ENCODE results near the gene CX3CL1. TPM values are rescaled to one million over a fixed set of nuclear protein-coding genes. Genes with fewer than 3 reads are reported as not detected.
"Not testable (repeated sequence)": the region's sequence is repeated elsewhere in the genome, so short reads cannot be mapped to it uniquely, and the experiment has no call there.

The CX3CL1 gene
- total RNA-seq, 1 donor from 2014 or later = 4.2 TPM

DNA sequence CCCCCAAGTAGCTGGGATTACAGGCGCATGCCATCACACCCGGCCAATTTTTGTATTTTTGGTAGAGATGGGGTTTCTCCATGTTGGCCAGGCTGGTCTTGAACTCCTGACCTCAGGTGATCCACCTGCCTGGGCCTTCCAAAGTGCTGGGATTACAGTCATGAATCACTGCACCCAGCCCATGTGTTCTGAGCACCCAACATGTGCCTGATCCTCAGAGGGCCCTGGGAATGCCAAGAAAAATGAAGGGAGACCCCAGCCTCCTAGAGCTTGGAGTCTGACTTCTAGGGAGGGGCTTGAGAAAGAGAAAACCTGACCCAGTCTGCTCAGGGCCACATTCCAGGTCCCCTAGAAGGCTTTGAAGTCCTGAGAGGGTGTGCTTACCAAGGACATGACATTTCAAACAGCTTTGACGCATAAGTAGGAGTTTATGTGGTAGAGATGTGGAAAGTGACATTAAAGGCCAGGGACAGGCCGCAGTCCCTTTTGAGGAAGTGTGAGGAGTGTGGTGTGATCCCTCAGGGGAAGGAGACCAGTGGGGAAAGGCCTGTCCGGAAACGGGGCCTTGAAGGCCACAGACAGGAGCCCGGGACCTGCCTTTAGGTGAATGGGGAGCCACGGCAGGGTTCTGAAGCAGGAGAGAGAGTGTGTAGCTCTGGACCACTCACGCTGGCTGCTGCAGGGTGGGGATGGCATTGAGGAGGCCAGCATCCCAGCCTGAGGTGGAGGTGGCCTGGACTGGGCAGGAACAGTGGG lies 14.8 kb upstream of the CX3CL1 start:
- DNase-seq = no peak

- DNase-seq = no peak
Observed at GRCh38 chr16:57358086-57358420, 14.2 kb upstream of the CX3CL1 start.

DNA sequence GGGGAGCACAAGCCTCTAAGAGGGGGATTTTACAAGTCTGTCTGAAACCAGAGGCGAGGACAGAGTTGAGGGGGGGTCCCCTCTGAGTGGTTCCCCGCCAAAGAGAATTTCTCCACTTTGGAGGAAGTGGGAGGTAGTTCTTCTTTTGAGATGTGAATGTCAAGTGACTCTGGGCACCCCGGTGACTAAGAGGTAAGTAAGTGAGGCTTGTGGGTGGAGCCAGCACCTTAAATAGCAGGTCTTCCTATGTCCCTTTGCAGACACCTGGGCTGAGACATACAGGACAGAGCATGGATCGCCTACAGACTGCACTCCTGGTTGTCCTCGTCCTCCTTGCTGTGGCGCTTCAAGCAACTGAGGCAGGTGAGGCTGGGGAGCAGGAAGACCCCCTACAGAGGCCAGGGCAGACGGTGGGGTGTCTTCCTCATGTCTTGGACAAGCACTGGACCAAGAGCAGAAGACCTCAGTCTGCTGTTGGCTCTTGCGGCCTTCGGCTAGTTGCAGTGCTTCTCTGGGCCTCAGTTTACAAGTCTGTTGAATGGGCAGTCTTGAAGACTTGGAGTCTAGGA lies 13.7 kb upstream of the CX3CL1 start, which contains the start of gene CCL22:
CCL22 (plus strand) TSS at position 257 of the 569 bp plus-strand sequence; CDS start at position 291, 34 bp downstream.
- DNase-seq = no peak

DNA sequence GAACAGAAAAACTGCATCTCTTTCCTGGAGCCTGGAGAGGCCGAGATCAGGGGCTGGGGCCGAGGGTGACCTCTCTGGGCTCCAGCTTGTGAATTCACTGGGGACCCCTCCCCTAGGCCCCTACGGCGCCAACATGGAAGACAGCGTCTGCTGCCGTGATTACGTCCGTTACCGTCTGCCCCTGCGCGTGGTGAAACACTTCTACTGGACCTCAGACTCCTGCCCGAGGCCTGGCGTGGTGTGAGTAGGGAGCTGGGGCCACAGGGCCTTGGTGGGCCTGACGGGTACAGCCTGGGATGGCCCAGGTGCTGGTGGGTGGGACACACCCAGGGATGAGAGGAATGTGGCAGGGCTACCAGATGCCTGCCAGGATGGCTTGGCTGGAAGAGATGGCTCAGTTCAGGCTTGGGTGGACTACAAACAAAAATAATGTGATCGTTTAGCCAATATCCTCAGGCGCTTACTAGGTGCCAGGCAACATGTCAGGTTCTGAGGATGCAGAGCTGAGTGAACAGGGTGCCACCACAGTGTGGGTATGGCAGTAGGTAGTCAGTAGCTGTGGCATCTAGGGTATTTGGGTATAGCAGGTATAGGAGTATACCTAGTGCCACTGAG lies 11.9 kb upstream of the CX3CL1 start:
- no peak for DNase-seq

- DNase-seq = no peak
Observed at GRCh38 chr16:57361404-57361803, 10.9 kb upstream of the CX3CL1 start.

DNA sequence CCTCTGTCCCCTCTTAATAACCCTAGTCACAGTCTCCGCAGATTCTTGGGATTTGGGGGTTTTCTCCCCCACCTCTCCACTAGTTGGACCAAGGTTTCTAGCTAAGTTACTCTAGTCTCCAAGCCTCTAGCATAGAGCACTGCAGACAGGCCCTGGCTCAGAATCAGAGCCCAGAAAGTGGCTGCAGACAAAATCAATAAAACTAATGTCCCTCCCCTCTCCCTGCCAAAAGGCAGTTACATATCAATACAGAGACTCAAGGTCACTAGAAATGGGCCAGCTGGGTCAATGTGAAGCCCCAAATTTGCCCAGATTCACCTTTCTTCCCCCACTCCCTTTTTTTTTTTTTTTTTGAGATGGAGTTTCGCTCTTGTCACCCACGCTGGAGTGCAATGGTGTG lies 8.1 kb upstream of the CX3CL1 start:
- DNase-seq = no peak

- DNase-seq = no peak
Observed at GRCh38 chr16:57366544-57367040, 5.7 kb upstream of the CX3CL1 start.

DNA sequence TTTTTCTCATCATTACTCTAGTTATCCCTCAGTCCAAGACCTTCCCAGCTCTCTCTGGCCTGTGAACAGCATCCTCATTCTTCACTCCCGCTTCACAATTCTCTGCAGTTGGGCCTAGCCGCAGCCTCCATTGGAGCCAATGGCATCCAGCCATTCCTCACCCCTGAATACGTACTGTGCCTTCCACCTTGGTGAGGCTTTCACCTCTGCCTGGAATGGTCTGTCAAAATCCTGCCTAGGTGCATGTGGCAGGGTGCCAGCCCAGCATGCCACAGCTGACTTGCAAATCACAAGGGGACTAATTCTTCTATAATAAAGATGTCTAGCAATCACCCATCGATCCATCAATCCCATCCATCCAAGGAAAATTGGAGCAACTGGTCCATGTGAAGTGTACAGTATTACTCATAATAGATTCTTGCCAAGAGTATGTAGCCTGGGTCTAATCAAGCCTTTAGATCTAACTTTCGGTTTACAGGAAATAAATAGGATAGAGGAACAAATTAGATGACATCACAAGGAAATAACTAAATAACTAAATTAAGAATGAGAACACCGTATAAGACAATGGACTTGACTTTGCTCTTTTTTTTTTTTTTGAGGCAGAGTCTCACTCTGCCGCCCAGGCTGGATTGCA lies 5.1 kb upstream of the CX3CL1 start:
- no peak for DNase-seq

DNA sequence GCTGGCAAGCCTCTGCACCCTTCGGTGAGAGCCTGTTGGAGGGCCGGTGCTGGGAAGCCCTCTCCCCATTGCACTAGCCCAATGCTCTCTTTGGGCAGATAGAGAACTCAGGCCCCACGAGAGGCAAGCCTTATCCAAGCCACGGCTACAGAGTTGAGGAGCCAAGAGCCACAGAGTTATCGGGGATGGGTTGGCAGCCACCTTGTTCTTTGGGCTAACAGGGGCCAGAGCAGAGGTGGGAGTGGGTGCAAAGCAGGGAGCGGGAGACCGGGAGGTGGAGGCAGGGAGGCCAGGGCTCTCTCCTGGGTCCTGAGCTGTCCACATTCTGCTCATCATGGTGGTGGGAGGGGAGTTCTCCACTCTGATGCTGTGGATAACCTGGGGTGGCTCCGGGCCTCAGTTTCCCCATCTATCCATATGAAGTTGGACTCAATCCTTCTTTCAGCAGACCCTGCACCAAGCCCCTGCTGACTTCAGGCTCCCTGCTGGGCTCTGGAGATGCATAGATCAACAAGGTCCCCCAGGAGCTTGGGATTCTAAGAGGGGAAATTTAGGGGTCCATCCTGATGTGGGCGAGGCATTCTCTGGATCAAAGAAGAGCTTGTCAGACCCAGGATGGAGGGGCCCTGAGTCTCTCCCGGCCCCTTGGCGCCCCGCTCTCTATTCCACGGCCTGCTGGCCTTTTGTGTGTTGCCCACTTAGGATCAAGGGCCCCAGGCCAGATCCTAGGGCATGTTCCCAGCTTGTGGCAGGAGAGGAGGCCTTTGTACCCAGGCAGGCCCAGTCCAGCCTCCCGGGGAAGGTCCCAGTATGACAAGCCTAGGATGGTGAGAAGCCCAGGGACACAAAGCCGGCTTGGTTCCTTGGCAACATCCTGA lies 557 bp upstream of the CX3CL1 start:
- no peak for DNase-seq

GRCh38 chr16:57373117-57373947 lies 1.0 kb downstream of the CX3CL1 start:
- no peak for DNase-seq

DNA sequence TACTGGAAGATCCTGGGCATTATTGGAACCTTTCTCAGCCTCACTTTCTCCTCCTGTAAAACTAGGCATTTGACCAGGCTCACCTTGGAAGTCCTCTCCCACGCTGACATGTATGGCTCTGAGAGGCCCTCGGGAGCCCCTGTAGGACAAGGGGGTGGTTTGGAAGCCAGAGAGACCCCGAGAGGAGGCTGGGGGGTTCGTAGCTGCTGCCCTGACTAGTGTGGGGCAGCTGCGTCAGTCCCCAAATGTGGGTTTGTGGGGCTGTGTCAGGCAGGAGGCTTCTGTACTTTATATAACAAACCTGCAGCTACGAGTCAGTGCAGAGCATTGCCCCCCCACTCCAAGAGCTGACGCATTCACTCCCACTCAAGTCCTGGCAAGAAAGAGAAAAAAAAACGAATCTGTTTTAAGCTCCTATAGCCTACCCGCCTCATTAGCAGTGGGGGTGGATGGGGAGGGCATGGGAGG lies 1.8 kb downstream of the CX3CL1 start:
- peak; percentile 64 for DNase-seq

DNA sequence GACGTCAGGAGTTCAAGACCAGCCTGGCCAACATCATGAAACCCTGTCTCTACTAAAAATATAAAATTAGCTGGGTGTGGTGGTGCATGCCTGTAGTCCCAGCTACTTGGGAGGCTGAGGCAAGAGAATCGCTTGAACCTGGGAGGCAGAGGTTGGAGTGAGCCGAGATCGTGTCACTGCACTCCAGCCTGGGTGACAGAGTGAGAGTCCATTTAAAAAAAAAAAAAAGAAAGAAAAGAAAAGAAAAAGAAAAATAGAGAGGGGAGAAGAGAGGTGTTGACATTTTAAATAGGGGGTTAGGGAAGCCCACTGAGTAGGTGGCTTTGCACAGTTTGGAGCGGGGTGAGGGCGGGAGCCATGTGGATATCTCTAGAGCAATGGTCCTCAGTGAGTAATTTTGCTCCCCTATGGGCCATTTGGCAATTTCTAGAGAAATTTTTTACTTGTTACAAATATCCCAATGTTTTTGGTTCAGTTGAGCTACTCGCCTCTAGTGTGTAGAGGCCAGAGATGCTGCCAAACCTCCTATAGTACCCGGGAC lies 2.7 kb downstream of the CX3CL1 start:
- DNase-seq = not testable (repeated sequence)

- no peak for DNase-seq
Observed at GRCh38 chr16:57376313-57376818, 4.1 kb downstream of the CX3CL1 start.

GRCh38 chr16:57377080-57377841 lies 5.0 kb downstream of the CX3CL1 start:
- DNase-seq = peak; percentile 31

GRCh38 chr16:57379579-57379978 lies 7.3 kb downstream of the CX3CL1 start:
- DNase-seq = no peak

- DNase-seq = no peak
Observed at GRCh38 chr16:57380671-57381462, 8.6 kb downstream of the CX3CL1 start.

GRCh38 chr16:57381791-57382534 lies 9.7 kb downstream of the CX3CL1 start:
- DNase-seq = no peak
